Heart left ventricle (tissue), 13 donors: Measurements from ENCODE around the gene LRP2.

ENCODE experiments used
- CTCF ChIP-seq, 12 donors: fragments of 200-600 bp; sonication (generic) in 4 of 12; IDR thresholded peaks; one replicate each; pipeline versions ENCODE4 v1.5.0 to v1.8.0; 2018 to 2022; ENCODE audit warnings: antibody characterized with exemption in 12 of 12, mild to moderate bottlenecking in 5 of 12
- POLR2A ChIP-seq, 2 donors: fragments of 450-650 bp; IDR thresholded peaks; one replicate each; pipeline ENCODE4 v1.6.1; 2017; ENCODE audit warnings: antibody characterized with exemption in 2 of 2, mild to moderate bottlenecking in 2 of 2, moderate library complexity in 2 of 2
- donor health status: ischemic (EF 13 %, LVEDD 7.1; RV severe dilation, severe dysfunction).
- donor health status: DM: no; HTN: yes; CAD: no.
- donor health status: DM: no; HTN: no; CAD: no.
- donor health status: ischemic (EF 25% LVEDD 6.9; RV normal size, moderate dysfunction).
- donor health status: ischemic (EF 25% LVEDD 5.7; RV mildly dilated, moderate dysfunction).
- donor health status: ischemic (EF 35%, LVEDD 5.7; RV mildly dilated, moderate dysfunction).
- donor health status: nonischemic (EF 11% LVEDD 7.7; RV severe dilation, severe dysfunction).
- donor health status: DM: yes; HTN: yes; CAD: no.
- donor health status: PGD.
- donor health status: ischemic (EF 29% LVEDD 5.4; RV normal size, mild dysfunction).
- donor health status: nonischemic (EF 23%, LVEDD 6.1; RV moderate dilation, normal function).

DNA sequence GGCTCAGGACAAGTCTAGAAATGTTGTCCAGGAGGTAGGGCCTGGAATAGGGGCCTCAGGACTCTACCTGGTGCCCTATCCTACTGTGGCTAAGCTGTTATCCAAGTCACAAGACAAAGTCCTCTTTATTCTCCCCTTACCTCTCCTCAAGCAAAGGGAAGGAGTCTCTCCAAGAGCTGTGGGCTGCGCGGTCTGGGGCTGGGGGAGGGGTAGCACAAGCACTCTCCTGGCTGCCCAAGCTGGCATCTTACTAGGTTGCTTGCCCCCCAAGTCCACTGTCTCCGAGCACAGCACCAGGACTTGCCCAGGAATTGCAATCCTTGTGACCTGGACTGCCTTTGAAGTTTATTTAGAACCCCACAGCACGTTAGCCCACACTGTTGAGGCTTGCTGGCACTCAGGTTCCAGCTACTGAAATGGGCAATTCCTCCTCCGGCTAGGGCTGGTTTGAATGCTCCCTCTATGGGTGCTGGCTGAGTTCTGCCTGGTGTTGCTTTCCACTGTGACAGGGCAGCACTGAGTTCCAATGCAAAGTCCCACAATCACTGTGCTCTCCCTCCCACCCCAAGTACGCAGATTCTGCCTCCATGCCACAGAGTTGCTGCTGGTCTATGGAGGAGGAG lies 274.5 kb downstream of the LRP2 start:
- TF ChIP-seq CTCF (IDR thresholded peaks at IDR 0.05) (peak in 3 of 12 donors; percentile 11 to 15 (median 14)), POLR2A (IDR thresholded peaks at IDR 0.05) (no peak)
